Pancreas (tissue), 10 donors: Measurements from ENCODE around the gene RPS6KA5. TPM values are rescaled to one million over a fixed set of nuclear protein-coding genes. Genes with fewer than 3 reads are reported as not detected.

Source experiments
- ATAC-seq, 4 donors: fragments of 200-7000 bp; cut with Tn5 transposase; one replicate each; pipeline versions ENCODE4 v1.8.0 to v1.9.1; 2020; ENCODE audit warnings: mild to moderate bottlenecking in 4 of 4, moderate library complexity in 4 of 4
- DNase-seq, 6 donors: peaks; one replicate each; pipeline ENCODE4 v3.0.0-alpha.2; 2020
- FAIRE-seq: peaks from 2 replicates; lab custom pipeline; 2012; peaks lifted over from hg19 to GRCh38; lab: Jason Lieb, UNC
- H3K27ac ChIP-seq, 4 donors: fragments of 200-600 bp; sonication (generic); 1 replicate in 3 of 4; 2 replicates in 1 of 4; pipeline versions ENCODE4 v1.5.0 to v1.8.0; 2020
- H3K27me3 ChIP-seq, 4 donors: fragments of 200-600 bp; one replicate each; pipeline ENCODE4 v1.8.0; 2021
- H3K36me3 ChIP-seq, 3 donors: fragments of 200-600 bp; sonication (generic) in 1 of 3; one replicate each; pipeline versions ENCODE4 v1.5.0 to v1.8.0; 2020 to 2021
- H3K4me1 ChIP-seq, 3 donors: fragments of 200-600 bp; one replicate each; pipeline ENCODE4 v1.8.0; 2021
- H3K4me3 ChIP-seq, 4 donors: fragments of 200-600 bp; sonication (generic) in 2 of 4; one replicate each; pipeline versions ENCODE4 v1.5.0 to v1.8.0; 2020 to 2021
- H3K9me3 ChIP-seq, 4 donors: fragments of 200-600 bp; one replicate each; pipeline ENCODE4 v1.8.0; 2021
- WGBS, 2 donors: extraction: QIAGEN DNeasy Blood & Tissue Kit; methylation state at CpG; one replicate each; pipeline ENCODE4 v1.1.7; 2013; 5-methylcytosine and 5-hydroxymethylcytosine counted together
- intact Hi-C, 3 donors: fragments of 100-400 bp; cut with DNase I; formaldehyde crosslinking; loops; one replicate each; pipeline versions ENCODE4 v1.11.1 to v1.14.2; 2022
- polyA plus RNA-seq, 2 donors: library from polyadenylated mRNA; stranded (reverse); fragments of 200-250 nt; gene quantifications; one replicate each; pipeline ENCODE4 v1.2.3, GENCODE V29; 2013
- total RNA-seq, 6 donors: library from RNA; stranded (reverse); fragmentation: NEBNext Ultra II Directional in 4 of 6; extraction: Animal tissue kit (Norgen Biotek cat#: 25700) in 4 of 6; gene quantifications; one replicate each; pipeline versions ENCODE4 v1.2.1 to v1.2.4, GENCODE V29; 2021 to 2023
- TF ChIP-seq, protein P1 (sequence below), 4 donors: fragments of 200-600 bp; sonication (generic) in 3 of 4; IDR thresholded peaks; one replicate each; pipeline versions ENCODE4 v1.5.0 to v1.8.0; 2021; ENCODE audit warnings: antibody characterized with exemption in 4 of 4
- donor health status: healthy with polysubstance abuse.
- donor health status: DM: no; HTN: no; CAD: no; lungs with moderate emphysema.
- donor health status: DM: no; HTN: no; CAD: no.
- donor health status: control.
- donor health status: control.
- donor health status: Bipolar disorder and iron deficiency.
- donor health status: DM: yes; HTN: yes; CAD: no.
- donor health status: DM: no; HTN: no; CAD: no.
- donor health status: DM: no; HTN: no; CAD: no.
- donor health status: DM: yes; HTN: yes; CAD: no.

RPS6KA5 gene
- total and polyA plus RNA-seq, 8 donors: 0.95 to 3.5 (median 2.8) TPM

DNA sequence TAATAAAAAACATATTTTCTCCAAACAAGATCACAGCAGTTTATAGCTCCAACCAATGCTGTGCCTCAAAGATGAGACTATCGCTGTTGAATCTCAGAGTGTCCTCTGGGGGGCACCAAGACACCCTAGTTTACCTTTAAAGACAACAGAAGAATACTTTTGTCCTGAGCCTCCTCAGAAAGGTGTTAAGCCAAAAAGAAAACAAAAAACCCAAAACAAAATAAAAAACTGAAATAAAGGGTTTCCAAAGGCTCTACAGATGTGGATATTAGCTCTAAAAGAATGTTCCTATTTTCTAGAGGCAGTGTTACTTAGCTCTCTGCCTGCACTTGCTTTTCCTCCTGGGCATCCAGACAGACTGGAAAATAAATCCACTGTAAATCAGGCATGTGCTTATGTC is 157.3 kb downstream of the RPS6KA5 start:
- Histone ChIP-seq H3K4me1 (no peaks in the 10 kb centered on the region), H3K27me3 (no peaks in the 10 kb centered on the region), H3K27ac (no peak overlapping the region), H3K36me3 (no peaks in the 10 kb centered on the region), H3K9me3 (no peaks in the 10 kb centered on the region), H3K4me3 (no peak overlapping the region)
- intact Hi-C loops: loop anchor here in 2 of 3 donors (5.0 to 10.0 kb wide), 3 partner anchors 272 to 382 kb away; no protein-coding TSS in a partner anchor
- FAIRE-seq: peak; percentile 97
- DNase-seq: peak in 3 of 6 donors; percentile 11 to 54 (median 30)
- TF ChIP-seq, protein P1, sequence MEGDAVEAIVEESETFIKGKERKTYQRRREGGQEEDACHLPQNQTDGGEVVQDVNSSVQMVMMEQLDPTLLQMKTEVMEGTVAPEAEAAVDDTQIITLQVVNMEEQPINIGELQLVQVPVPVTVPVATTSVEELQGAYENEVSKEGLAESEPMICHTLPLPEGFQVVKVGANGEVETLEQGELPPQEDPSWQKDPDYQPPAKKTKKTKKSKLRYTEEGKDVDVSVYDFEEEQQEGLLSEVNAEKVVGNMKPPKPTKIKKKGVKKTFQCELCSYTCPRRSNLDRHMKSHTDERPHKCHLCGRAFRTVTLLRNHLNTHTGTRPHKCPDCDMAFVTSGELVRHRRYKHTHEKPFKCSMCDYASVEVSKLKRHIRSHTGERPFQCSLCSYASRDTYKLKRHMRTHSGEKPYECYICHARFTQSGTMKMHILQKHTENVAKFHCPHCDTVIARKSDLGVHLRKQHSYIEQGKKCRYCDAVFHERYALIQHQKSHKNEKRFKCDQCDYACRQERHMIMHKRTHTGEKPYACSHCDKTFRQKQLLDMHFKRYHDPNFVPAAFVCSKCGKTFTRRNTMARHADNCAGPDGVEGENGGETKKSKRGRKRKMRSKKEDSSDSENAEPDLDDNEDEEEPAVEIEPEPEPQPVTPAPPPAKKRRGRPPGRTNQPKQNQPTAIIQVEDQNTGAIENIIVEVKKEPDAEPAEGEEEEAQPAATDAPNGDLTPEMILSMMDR (IDR thresholded peaks at IDR 0.05): peak in 3 of 4 donors; percentile 41 to 54 (median 52)
- peak; percentile 58 to 93 (median 90) for ATAC-seq
- whole genome bisulfite sequencing, 2 donors: 5 to 7% methylated on average over 1 of the region's 1 CpG

DNA sequence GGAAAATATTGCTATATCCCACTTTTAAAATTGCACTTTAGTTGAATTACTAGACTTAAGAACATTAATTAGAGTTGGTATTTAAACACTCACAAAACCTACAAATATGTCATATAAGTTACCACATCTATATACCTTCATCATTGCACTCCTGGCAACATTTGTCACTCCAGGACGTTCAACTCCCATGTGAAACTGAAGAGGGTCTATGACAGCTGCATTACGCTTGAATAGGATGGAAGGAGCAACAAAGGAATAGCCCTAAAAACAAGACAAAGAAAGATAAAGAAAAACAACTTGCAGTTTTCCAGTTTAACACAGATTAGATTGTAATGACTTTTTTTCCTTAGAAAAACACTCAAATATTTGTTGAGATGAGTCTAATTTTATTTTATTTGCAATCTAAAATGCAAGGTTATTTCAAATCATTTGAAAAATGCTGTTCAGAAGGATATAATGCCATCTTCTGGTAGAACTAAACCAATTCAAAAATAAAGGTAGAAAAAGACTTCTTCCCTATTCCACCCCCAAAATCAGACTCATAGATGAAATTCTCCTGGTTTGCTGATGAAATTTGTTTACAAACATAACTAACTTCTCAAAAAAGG is 159.9 kb downstream of the RPS6KA5 start:
- H3K27ac ChIP-seq: no peak overlapping the region
- no peaks in the 10 kb centered on the region for H3K9me3 ChIP-seq
- no peaks in the 10 kb centered on the region for H3K36me3 ChIP-seq
- ATAC-seq: no peak
- H3K4me1 ChIP-seq: no peaks in the 10 kb centered on the region
- no peak for FAIRE-seq
- intact Hi-C loops: loop anchor here in 2 of 3 donors (5.0 to 10.0 kb wide), 3 partner anchors 274 to 384 kb away; no protein-coding TSS in a partner anchor
- WGBS, 2 donors: 66 to 68% methylated on average over 2 of the region's 2 CpGs
- H3K4me3 ChIP-seq: no peak overlapping the region
- TF ChIP-seq, protein P1 (IDR thresholded peaks at IDR 0.05): no peak
- no peak for DNase-seq
- H3K27me3 ChIP-seq: no peaks in the 10 kb centered on the region

DNA sequence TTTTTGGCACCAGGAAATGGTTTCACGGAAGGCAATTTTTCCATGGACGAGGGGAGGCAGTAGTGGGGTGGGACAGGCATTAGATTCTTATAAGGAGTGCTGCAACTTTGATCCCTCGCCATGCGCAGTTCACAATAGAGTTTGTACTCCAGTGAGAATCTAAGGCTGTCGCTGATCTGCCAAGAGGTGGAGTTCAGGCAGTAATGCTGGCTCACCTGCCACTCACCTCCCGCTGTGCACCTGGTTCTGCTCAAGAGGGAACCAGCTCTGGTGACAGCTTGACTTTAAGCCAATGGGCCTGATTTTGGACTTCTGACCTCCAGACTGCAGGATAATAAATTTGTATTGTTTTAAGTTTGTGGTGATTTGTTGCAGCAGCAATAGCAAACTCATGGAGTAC is 163.4 kb downstream of the RPS6KA5 start:
- no peak overlapping the region for H3K4me3 ChIP-seq
- H3K9me3 ChIP-seq: no peaks in the 10 kb centered on the region
- intact Hi-C loops: no loop called here
- FAIRE-seq: no peak
- 85 to 86% methylated on average over 6 of the region's 6 CpGs for WGBS, 2 donors
- ATAC-seq: peak in 1 of 4 donors; percentile 30
- no peak for DNase-seq
- no peaks in the 10 kb centered on the region for H3K27me3 ChIP-seq
- H3K36me3 ChIP-seq: no peaks in the 10 kb centered on the region
- H3K4me1 ChIP-seq: no peaks in the 10 kb centered on the region
- TF ChIP-seq, protein P1 (IDR thresholded peaks at IDR 0.05): no peak
- H3K27ac ChIP-seq: no peak overlapping the region

DNA sequence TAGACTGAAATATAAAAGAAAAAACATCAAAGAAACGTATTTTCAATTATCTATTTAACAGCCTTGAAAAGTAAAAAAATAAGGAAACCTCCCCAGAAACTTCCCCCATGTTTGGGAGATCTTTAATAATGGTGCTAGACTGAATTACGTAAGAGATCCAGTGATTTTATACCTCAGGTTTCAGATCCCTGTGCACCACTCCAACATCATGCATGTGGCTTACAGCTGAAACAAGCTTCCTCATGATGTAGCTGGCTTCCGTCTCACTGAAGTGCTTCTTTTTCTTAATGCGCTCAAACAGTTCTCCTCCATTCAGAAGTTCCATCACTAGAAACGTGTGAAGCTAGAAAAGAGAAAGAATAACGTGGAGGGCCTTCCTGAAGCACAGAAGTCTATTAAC is 166.2 kb downstream of the RPS6KA5 start:
- WGBS, 2 donors: 83 to 88% methylated on average over 6 of the region's 6 CpGs
- peak in 1 of 4 donors; percentile 38 for ATAC-seq
- Histone ChIP-seq H3K4me3 (no peak overlapping the region), H3K9me3 (no peaks in the 10 kb centered on the region), H3K4me1 (no peaks in the 10 kb centered on the region), H3K36me3 (no peaks in the 10 kb centered on the region), H3K27me3 (no peaks in the 10 kb centered on the region), H3K27ac (no peak overlapping the region)
- no peak for DNase-seq
- TF ChIP-seq, protein P1 (IDR thresholded peaks at IDR 0.05): no peak
- FAIRE-seq: peak; percentile 66
- intact Hi-C loops: no loop called here

DNA sequence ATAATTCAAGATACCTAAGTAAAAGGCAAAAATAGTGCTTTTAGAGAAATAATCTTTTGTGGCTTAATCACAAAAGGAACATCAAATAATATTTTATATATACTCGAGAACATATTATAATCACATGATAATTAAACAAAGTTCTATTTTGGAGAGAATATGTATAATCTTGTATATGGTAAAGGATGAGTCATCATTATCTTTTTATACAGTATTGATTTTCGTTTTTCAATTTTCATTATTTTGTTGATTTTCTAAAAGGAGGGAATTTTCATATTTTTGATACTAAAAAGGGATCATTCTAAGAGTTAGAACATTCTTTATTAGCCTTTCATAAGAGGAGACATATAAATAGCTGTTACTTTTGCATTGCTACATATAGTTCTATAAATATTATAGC is 166.9 kb downstream of the RPS6KA5 start:
- Histone ChIP-seq H3K36me3 (no peaks in the 10 kb centered on the region), H3K4me1 (no peaks in the 10 kb centered on the region), H3K27me3 (no peaks in the 10 kb centered on the region), H3K4me3 (no peak overlapping the region), H3K9me3 (no peaks in the 10 kb centered on the region), H3K27ac (no peak overlapping the region)
- intact Hi-C loops: no loop called here
- WGBS, 2 donors: 70 to 84% methylated on average over 2 of the region's 2 CpGs
- DNase-seq (no peak), ATAC-seq (no peak), FAIRE-seq (peak; percentile 65)
- TF ChIP-seq, protein P1 (IDR thresholded peaks at IDR 0.05): no peak
